K562 (cell line): ENCODE measurements around the gene MRPL54.

ENCODE experiments used
- U2AF2 ChIP-seq: fragments of 200-400 bp; formaldehyde crosslinking; optimal IDR thresholded peaks from 2 replicates; pipeline ENCODE3; 2017; ENCODE audit warnings: low read depth, mild to moderate bottlenecking, low read length
- TF ChIP-seq, protein P1 (sequence below): IDR thresholded peaks from 2 replicates; pipeline ENCODE4 v1.6.1; 2016; ENCODE audit warnings: missing genetic modification characterization, missing compliant biosample characterization

DNA sequence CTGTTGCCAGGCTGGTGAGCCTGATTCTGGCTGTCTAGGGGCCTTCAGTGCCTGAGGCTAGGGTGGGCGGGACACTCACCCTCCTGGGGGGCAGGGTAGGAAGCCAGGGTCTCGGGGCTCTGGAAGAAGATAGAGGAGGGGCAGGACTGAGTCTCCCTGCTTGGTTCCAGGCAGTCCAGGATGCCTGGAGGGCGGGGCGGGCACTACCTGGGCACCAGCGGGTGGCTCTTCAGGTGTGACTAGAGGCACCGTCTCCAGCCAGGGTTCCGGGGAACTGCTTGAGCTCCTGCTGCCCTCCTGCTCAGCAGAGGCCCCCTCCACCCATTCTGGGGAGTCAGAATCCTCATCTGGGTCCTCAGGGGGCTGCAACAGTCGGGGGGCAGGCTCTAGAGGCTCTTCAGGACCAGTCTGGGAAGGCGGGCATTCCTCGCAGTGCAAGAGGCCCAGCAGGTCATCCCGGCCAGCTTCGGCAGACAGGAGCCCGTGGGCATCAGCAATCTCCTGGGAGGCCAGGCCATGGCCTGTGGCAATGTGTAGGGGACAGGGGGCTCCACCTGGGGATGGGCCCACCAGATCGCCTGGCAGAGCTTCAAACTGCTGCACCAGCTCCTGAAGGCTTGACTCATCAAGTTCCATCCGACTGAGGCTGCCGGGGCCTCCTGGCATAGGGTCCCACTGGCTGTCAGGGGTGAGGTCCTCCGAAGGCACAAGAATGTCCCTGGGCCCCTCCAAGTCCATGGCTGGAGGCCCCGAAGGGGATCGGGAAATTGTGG is 2.8 kb upstream of the MRPL54 start:
- TF ChIP-seq, protein P1, sequence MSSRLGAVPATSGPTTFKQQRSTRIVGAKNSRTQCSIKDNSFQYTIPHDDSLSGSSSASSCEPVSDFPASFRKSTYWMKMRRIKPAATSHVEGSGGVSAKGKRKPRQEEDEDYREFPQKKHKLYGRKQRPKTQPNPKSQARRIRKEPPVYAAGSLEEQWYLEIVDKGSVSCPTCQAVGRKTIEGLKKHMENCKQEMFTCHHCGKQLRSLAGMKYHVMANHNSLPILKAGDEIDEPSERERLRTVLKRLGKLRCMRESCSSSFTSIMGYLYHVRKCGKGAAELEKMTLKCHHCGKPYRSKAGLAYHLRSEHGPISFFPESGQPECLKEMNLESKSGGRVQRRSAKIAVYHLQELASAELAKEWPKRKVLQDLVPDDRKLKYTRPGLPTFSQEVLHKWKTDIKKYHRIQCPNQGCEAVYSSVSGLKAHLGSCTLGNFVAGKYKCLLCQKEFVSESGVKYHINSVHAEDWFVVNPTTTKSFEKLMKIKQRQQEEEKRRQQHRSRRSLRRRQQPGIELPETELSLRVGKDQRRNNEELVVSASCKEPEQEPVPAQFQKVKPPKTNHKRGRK (tag) = no peak
- TF ChIP-seq U2AF2 = no peak
